Prostate gland (tissue), 2 donors: ENCODE results near the gene PPIB. TPM values are rescaled to one million over a fixed set of nuclear protein-coding genes. Genes with fewer than 3 reads are reported as not detected.
"Not testable (repeated sequence)": the region's sequence is repeated elsewhere in the genome, so short reads cannot be mapped to it uniquely, and the experiment has no call there.

Experiments used
- DNase-seq: peaks from one replicate; pipeline ENCODE4 v3.0.0-alpha.2; 2019; ENCODE audit warnings: low spot score
- H3K27ac ChIP-seq, 2 donors: fragments of 200-600 bp; sonication (generic); 2 replicates each; pipeline ENCODE4 v1.5.1; 2017 to 2019
- H3K27me3 ChIP-seq: fragments of 200-600 bp; sonication (generic); replicated peaks from 2 replicates; pipeline ENCODE4 v1.5.1; 2019; ENCODE audit not compliant: insufficient read depth
- H3K36me3 ChIP-seq, 2 donors: fragments of 200-600 bp; sonication (generic); 1 replicate in 1 of 2; 2 replicates in 1 of 2; pipeline versions ENCODE4 v1.5.1 to v1.8.1; 2017 to 2019
- H3K4me1 ChIP-seq: fragments of 200-600 bp; sonication (generic); replicated peaks from 2 replicates; pipeline ENCODE4 v1.5.1; 2019
- H3K4me3 ChIP-seq, 2 donors: fragments of 200-600 bp; sonication (generic); 2 replicates each; pipeline ENCODE4 v1.5.1; 2017 to 2019
- H3K9me3 ChIP-seq: fragments of 200-600 bp; sonication (generic); 2 replicates; pipeline ENCODE4 v1.5.1; 2017
- POLR2A ChIP-seq: fragments of 450-650 bp; IDR thresholded peaks from one replicate; pipeline ENCODE4 v1.6.1; 2016; ENCODE audit warnings: antibody characterized with exemption, mild to moderate bottlenecking
- POLR2AphosphoS5 ChIP-seq: sonication (generic); formaldehyde crosslinking; IDR thresholded peaks from one replicate; pipeline ENCODE4 v1.6.1; 2017; ENCODE audit warnings: antibody characterized with exemption
- WGBS: methylation state at CpG from one replicate; pipeline ENCODE4 v1.1.5; 2018; 5-methylcytosine and 5-hydroxymethylcytosine counted together
- intact Hi-C: fragments of 100-400 bp; cut with DNase I; formaldehyde crosslinking; loops from one replicate; pipeline ENCODE4 v1.14.2; 2022
- total RNA-seq, 2 donors: library from RNA; depleted of rRNA; stranded (reverse); fragments of >200 nt; gene quantifications; one replicate each; pipeline ENCODE4 v1.1.0, GENCODE V29; 2016
- TF ChIP-seq, protein P1 (sequence below), 4 experiments: fragments of 200-600 bp in 2 of 4; fragments of 450-650 bp in 2 of 4; sonication (generic) in 2 of 4; IDR thresholded peaks; 1 replicate in 3 of 4; 2 replicates in 1 of 4; pipeline ENCODE4 v1.5.1; 2016 to 2019; ENCODE audit warnings: antibody characterized with exemption in 4 of 4, mild to moderate bottlenecking in 2 of 4, moderate library complexity in 2 of 4

The PPIB gene
- total RNA-seq, 2 donors from 2014 or later, result 372 to 624 TPM

DNA sequence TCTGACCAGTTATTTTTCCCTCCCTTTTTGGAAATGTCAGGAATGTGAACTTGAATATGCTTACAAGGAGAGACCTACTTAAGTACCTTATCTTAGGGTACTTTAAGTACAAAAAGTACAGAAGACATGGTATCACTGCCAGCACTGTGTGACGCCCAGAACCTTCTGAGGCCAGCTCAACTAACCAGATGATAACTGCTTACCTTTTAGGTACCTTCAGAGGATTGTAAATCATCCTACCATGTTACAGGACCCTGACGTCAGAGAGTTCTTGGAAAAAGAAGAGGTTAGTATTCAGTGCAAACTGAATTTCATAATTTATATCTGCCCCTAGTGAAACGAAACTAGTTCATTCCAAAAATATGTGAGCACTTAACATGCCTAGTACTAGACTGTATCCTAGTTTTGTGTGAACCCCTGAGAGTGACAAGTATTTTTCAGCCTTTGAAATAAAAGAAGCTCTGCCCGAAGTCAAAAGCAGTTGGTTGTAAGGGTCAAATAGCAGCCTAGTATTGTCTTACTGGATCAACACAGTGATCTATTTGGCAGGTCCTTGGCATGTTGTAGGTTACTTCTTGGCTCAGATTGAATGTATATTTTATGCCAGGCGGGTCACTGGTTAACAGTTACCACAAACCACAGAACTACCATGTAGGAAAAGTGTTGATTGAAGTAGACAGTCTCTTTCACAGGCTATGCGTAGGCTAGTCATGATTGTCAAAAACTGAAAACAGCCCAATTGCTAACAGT is 35.1 kb downstream of the PPIB start:
- intact Hi-C loops, result no loop called here
- Histone ChIP-seq H3K9me3 (no peaks in the 10 kb centered on the region), H3K4me1 (no peaks in the 10 kb centered on the region), H3K36me3 (peaks cover 12 to 16% of the 10 kb centered on the region in 2 donors), H3K27ac (no peak overlapping the region), H3K27me3 (no peaks in the 10 kb centered on the region), H3K4me3 (no peak overlapping the region)
- no peak for DNase-seq
- TF ChIP-seq POLR2A (no peak), POLR2AphosphoS5 (no peak)
- TF ChIP-seq, protein P1, sequence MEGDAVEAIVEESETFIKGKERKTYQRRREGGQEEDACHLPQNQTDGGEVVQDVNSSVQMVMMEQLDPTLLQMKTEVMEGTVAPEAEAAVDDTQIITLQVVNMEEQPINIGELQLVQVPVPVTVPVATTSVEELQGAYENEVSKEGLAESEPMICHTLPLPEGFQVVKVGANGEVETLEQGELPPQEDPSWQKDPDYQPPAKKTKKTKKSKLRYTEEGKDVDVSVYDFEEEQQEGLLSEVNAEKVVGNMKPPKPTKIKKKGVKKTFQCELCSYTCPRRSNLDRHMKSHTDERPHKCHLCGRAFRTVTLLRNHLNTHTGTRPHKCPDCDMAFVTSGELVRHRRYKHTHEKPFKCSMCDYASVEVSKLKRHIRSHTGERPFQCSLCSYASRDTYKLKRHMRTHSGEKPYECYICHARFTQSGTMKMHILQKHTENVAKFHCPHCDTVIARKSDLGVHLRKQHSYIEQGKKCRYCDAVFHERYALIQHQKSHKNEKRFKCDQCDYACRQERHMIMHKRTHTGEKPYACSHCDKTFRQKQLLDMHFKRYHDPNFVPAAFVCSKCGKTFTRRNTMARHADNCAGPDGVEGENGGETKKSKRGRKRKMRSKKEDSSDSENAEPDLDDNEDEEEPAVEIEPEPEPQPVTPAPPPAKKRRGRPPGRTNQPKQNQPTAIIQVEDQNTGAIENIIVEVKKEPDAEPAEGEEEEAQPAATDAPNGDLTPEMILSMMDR (IDR thresholded peaks at IDR 0.05), result no peak
- 50% methylated on average over 6 of the region's 6 CpGs for WGBS

DNA sequence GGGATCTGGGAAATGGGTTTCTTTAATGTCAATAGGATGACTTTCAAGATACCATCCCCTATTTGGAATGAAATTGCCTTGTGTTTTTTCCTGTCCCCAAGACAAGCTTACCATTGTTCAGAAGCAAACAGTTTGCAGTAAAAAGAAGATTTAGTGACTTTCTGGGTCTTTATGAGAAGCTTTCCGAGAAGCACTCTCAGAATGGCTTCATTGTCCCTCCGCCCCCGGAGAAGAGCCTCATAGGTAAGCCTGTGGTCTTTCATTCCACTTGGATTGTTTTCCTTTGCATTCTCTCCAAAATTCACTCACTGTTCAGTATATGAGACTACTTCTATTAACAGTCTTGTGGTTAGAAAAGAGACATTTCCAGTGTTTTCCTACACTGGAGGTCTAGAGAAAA is 36.8 kb downstream of the PPIB start:
- Histone ChIP-seq H3K27me3 (no peaks in the 10 kb centered on the region), H3K4me1 (no peaks in the 10 kb centered on the region), H3K36me3 (peaks cover 3 to 16% of the 10 kb centered on the region in 2 donors), H3K4me3 (no peak overlapping the region), H3K27ac (no peak overlapping the region), H3K9me3 (no peaks in the 10 kb centered on the region)
- 47% methylated on average over 3 of the region's 3 CpGs for WGBS
- no peak for DNase-seq
- TF ChIP-seq POLR2AphosphoS5 (no peak), POLR2A (no peak)
- TF ChIP-seq, protein P1 (IDR thresholded peaks at IDR 0.05), result no peak
- intact Hi-C loops, result no loop called here

DNA sequence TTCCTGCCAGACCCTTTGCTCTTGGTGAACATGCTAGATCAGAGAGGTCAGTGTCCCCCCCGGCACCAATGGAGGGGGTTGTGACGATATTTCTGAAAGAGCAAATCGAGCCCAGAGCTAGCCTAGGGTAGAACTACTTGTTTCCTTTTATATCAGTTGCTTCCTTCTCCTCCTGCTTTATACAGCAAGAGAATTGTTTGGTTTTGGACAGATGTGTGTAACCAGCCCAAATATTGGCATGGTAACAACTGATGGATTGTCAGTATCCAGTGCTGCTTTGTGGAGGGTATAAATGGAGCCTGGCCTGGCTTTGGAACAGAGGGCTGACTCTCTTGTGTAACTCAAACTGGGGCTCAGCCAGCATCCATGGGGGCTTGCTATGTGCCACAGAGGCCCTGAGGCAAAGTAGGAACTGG is 39.9 kb downstream of the PPIB start:
- no peak for DNase-seq

DNA sequence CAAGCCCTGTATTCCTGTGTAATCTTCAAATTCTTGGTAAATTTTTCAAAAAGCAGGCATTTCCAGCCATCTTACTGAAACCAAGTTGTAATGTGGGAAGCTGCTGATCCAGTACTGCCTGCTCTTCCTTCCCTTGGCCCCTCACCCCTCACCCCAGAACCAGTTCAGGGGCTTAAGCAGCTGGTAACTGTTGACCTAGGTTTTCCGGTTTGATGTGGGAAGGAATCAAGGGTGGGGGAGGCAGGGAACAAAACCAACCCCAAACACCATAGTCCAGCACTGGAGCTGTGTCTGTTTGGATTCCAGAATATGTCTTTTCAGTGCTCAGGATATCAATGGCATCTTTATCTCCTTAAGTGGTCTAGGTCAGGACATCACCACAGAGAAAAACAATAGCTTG is 40.4 kb downstream of the PPIB start:
- H3K27me3 ChIP-seq, result no peaks in the 10 kb centered on the region
- no peaks in the 10 kb centered on the region for H3K4me1 ChIP-seq
- intact Hi-C loops, result no loop called here
- no peak for DNase-seq
- TF ChIP-seq, protein P1 (IDR thresholded peaks at IDR 0.05), result no peak
- no peaks in the 10 kb centered on the region for H3K9me3 ChIP-seq
- no peak overlapping the region for H3K4me3 ChIP-seq
- 39% methylated on average over 1 of the region's 1 CpG for WGBS
- no peak overlapping the region for H3K27ac ChIP-seq
- H3K36me3 ChIP-seq, result peaks cover 0 to 9% of the 10 kb centered on the region in 2 donors

More for the DNA sequence above, 39.9 kb downstream of the PPIB start:
- no peaks in the 10 kb centered on the region for H3K4me1 ChIP-seq
- H3K9me3 ChIP-seq, result no peaks in the 10 kb centered on the region
- intact Hi-C loops, result no loop called here
- H3K4me3 ChIP-seq, result no peak overlapping the region
- H3K27me3 ChIP-seq, result no peaks in the 10 kb centered on the region
- 52% methylated on average over 3 of the region's 3 CpGs for WGBS
- TF ChIP-seq POLR2A (no peak), POLR2AphosphoS5 (no peak)
- TF ChIP-seq, protein P1 (IDR thresholded peaks at IDR 0.05), result no peak
- peaks cover 0 to 9% of the 10 kb centered on the region in 2 donors for H3K36me3 ChIP-seq
- H3K27ac ChIP-seq, result no peak overlapping the region

DNA sequence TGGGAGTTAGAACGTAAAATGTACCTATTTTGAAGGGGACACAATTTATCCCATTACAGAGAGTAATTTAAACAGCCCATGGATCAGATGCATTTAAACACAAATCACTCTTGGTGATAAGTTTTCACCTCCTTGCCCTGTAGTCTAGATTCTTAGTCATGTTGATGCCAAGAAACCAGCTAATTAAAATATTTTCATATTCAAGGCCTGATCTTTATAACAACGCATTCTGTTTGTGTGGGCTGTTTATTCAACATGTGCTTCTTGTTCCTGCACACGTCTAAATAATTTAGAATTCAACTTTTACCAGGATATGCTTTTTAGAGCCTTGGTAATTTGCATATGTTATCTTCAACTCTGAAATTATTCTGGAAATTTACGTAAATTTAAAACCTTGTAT is 41.2 kb downstream of the PPIB start:
- no peaks in the 10 kb centered on the region for H3K27me3 ChIP-seq
- no peak overlapping the region for H3K27ac ChIP-seq
- H3K4me3 ChIP-seq, result no peak overlapping the region
- H3K36me3 ChIP-seq, result peaks cover 0 to 9% of the 10 kb centered on the region in 2 donors
- 76% methylated on average over 4 of the region's 4 CpGs for WGBS
- DNase-seq, result no peak
- TF ChIP-seq, protein P1 (IDR thresholded peaks at IDR 0.05), result no peak
- TF ChIP-seq POLR2A (no peak), POLR2AphosphoS5 (no peak)
- H3K9me3 ChIP-seq, result no peaks in the 10 kb centered on the region
- intact Hi-C loops, result no loop called here
- H3K4me1 ChIP-seq, result no peaks in the 10 kb centered on the region

DNA sequence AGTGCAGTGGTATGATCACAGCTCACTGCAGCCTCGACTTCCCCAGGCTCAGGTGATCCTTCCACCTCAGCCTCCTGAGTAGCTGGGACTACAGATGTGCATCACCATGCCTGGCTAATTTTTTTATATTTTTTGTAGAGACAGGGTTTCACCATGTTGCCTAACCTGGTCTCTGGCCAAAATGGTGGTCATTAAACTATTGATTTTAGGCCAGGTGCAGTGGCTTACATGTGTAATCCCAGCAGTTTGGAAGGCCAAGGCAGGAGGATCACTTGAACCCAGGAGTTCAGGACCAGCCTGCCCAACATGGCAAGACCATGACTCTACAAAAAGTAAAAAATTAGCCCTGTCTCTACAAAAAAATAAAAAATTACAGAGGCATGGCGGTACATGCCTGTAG is 42.5 kb downstream of the PPIB start:
- H3K4me1 ChIP-seq, H3K36me3 ChIP-seq, H3K27me3 ChIP-seq, H3K4me3 ChIP-seq, H3K9me3 ChIP-seq, intact Hi-C loops, DNase-seq, H3K27ac ChIP-seq: not testable (repeated sequence)
- 100% methylated on average over 2 of the region's 2 CpGs for WGBS
